ENCODE results near the gene SPPL2C.

- TF ChIP-seq, protein P1, sequence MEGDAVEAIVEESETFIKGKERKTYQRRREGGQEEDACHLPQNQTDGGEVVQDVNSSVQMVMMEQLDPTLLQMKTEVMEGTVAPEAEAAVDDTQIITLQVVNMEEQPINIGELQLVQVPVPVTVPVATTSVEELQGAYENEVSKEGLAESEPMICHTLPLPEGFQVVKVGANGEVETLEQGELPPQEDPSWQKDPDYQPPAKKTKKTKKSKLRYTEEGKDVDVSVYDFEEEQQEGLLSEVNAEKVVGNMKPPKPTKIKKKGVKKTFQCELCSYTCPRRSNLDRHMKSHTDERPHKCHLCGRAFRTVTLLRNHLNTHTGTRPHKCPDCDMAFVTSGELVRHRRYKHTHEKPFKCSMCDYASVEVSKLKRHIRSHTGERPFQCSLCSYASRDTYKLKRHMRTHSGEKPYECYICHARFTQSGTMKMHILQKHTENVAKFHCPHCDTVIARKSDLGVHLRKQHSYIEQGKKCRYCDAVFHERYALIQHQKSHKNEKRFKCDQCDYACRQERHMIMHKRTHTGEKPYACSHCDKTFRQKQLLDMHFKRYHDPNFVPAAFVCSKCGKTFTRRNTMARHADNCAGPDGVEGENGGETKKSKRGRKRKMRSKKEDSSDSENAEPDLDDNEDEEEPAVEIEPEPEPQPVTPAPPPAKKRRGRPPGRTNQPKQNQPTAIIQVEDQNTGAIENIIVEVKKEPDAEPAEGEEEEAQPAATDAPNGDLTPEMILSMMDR (CRISPR knock-in tag; IDR thresholded peaks at IDR 0.05): no peak
- no peak for TF ChIP-seq ATF2 (CRISPR knock-in tag; IDR thresholded peaks at IDR 0.05)
- no peak for TF ChIP-seq NR3C1 (CRISPR knock-in tag; IDR thresholded peaks at IDR 0.05)
- TF ChIP-seq, protein P2, sequence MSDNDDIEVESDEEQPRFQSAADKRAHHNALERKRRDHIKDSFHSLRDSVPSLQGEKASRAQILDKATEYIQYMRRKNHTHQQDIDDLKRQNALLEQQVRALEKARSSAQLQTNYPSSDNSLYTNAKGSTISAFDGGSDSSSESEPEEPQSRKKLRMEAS (IDR thresholded peaks at IDR 0.05): no peak
- TF ChIP-seq, protein P3, sequence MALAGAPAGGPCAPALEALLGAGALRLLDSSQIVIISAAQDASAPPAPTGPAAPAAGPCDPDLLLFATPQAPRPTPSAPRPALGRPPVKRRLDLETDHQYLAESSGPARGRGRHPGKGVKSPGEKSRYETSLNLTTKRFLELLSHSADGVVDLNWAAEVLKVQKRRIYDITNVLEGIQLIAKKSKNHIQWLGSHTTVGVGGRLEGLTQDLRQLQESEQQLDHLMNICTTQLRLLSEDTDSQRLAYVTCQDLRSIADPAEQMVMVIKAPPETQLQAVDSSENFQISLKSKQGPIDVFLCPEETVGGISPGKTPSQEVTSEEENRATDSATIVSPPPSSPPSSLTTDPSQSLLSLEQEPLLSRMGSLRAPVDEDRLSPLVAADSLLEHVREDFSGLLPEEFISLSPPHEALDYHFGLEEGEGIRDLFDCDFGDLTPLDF (CRISPR knock-in tag; IDR thresholded peaks at IDR 0.05): no peak
- no peak for TF ChIP-seq FOXM1 (CRISPR knock-in tag; IDR thresholded peaks at IDR 0.05)
- TF ChIP-seq PAWR (CRISPR knock-in tag; IDR thresholded peaks at IDR 0.05; ENCODE audit: borderline replicate concordance): no peak
- no peak for TF ChIP-seq RXRA (CRISPR knock-in tag; IDR thresholded peaks at IDR 0.05)
- TF ChIP-seq POLR2A (IDR thresholded peaks at IDR 0.05; ENCODE audit: insufficient read depth in 1 of 2, low read depth in 2 of 2, low read length in 2 of 2): no peak
- TF ChIP-seq AHR (CRISPR knock-in tag; IDR thresholded peaks at IDR 0.05): no peak
- no peak for TF ChIP-seq EZH2 (conservative IDR thresholded peaks at IDR 0.05; ENCODE audit: low read depth, low read length)
- TF ChIP-seq ZNF232 (CRISPR knock-in tag; IDR thresholded peaks at IDR 0.05; ENCODE audit: borderline replicate concordance): no peak
- no peak for TF ChIP-seq TP53 (CRISPR knock-in tag; conservative IDR thresholded peaks at IDR 0.05)
Observed at GRCh38 chr17:45848405-45848804, 3.7 kb downstream of the SPPL2C start.

Data from HepG2 (cell line).